Measurements from ENCODE around the gene LEPR.
"Not testable (repeated sequence)": the region's sequence is repeated elsewhere in the genome, so short reads cannot be mapped to it uniquely, and the experiment has no call there.

LEPR gene

DNA sequence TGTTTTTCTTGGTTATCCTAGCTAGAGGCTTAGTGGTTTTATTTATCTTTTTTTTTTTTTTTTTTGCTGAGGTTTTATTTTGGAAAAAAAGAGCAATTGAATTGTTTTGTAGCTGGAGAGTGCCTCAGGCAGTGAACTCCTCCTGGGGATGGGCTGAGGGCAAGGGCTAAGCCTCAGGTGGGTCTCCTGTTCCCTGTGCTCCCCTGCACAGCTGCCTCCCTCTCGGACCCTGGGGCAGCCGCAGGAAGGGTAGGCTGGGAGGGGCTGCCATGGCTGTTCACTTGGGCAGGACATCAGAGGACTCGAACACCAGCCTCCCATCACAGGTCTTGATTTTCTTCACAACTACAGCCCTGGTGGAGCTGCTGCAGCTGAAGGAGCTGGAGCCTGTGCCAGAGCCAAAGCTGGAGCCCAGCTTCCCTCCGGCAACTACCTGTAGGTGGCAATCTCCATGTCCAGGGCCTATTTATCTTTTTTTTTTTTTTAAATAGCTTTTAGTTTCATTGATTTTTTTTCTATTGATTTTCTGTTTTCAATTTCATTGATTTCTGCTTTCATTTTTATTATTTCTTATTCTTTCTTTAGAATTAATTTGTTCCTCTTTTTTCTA lies 28.9 kb downstream of the LEPR start:
- Histone ChIP-seq H3K9ac (ENCODE audit: low read depth in 1 of 2, low read length in 2 of 2) (no peak overlapping the region), H3K27me3 (ENCODE audit: control insufficient read depth in 1 of 2, insufficient read depth in 2 of 2, low read length in 2 of 2) (no peaks in the 10 kb centered on the region), H3K36me3 (ENCODE audit: control insufficient read depth in 1 of 2, insufficient read depth in 2 of 2, low read length in 2 of 2) (no peaks in the 10 kb centered on the region), H3K27ac (ENCODE audit: low read depth, low read length) (no peak overlapping the region), H3K9me3 (ENCODE audit: control insufficient read depth in 1 of 2, low read length in 2 of 2) (no peaks in the 10 kb centered on the region), H3K4me3 (ENCODE audit: low read depth in 1 of 2, low read length in 2 of 2) (no peak overlapping the region), H3K4me1 (ENCODE audit: control insufficient read depth in 1 of 2, insufficient read depth in 2 of 2, low read length in 2 of 2) (no peaks in the 10 kb centered on the region)

DNA sequence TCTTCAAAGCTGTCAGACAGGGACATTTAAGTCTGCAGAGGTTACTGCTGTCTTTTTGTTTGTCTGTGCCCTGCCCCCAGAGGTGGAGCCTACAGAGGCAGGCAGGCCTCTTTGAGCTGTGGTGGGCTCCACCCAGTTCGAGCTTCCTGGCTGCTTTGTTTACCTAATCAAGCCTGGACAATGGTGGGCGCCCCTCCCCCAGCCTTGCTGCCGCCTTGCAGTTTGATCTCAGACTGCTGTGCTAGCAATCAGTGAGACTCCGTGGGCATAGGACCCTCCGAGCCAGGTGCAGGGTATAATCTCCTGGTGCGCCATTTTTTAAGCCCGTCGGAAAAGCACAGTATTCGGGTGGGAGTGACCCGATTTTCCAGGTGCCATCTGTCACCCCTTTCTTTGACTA lies 35.2 kb downstream of the LEPR start:
- H3K27ac ChIP-seq (ENCODE audit: low read depth, low read length); H3K9me3 ChIP-seq (ENCODE audit: control insufficient read depth in 1 of 2, low read length in 2 of 2); H3K36me3 ChIP-seq (ENCODE audit: control insufficient read depth in 1 of 2, insufficient read depth in 2 of 2, low read length in 2 of 2); H3K27me3 ChIP-seq (ENCODE audit: control insufficient read depth in 1 of 2, insufficient read depth in 2 of 2, low read length in 2 of 2); H3K4me1 ChIP-seq (ENCODE audit: control insufficient read depth in 1 of 2, insufficient read depth in 2 of 2, low read length in 2 of 2); H3K9ac ChIP-seq (ENCODE audit: low read depth in 1 of 2, low read length in 2 of 2); H3K4me3 ChIP-seq (ENCODE audit: low read depth in 1 of 2, low read length in 2 of 2): not testable (repeated sequence)

DNA sequence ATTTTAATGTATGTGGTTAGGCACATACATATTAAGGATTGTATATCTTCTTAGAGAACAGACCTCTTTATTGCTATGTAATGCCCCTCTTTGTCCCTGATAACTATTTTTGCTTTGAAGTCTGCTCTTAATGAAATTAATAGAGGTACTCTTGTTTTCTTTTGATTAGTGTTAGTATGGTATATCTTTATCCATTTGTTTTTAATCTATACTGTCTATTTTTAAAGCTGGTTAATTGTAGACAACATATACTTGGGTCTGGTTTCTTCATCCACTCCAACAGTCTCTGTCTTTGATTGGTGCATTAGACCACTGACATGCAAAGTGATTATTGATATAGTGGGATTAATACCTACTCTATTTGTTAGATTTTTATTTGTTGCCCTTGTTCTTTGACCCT lies 36.0 kb downstream of the LEPR start:
- Histone ChIP-seq H3K9ac (ENCODE audit: low read depth in 1 of 2, low read length in 2 of 2) (no peak overlapping the region), H3K9me3 (ENCODE audit: control insufficient read depth in 1 of 2, low read length in 2 of 2) (no peaks in the 10 kb centered on the region), H3K4me1 (ENCODE audit: control insufficient read depth in 1 of 2, insufficient read depth in 2 of 2, low read length in 2 of 2) (no peaks in the 10 kb centered on the region), H3K27ac (ENCODE audit: low read depth, low read length) (no peak overlapping the region), H3K4me3 (ENCODE audit: low read depth in 1 of 2, low read length in 2 of 2) (no peak overlapping the region), H3K36me3 (ENCODE audit: control insufficient read depth in 1 of 2, insufficient read depth in 2 of 2, low read length in 2 of 2) (no peaks in the 10 kb centered on the region), H3K27me3 (ENCODE audit: control insufficient read depth in 1 of 2, insufficient read depth in 2 of 2, low read length in 2 of 2) (no peaks in the 10 kb centered on the region)

DNA sequence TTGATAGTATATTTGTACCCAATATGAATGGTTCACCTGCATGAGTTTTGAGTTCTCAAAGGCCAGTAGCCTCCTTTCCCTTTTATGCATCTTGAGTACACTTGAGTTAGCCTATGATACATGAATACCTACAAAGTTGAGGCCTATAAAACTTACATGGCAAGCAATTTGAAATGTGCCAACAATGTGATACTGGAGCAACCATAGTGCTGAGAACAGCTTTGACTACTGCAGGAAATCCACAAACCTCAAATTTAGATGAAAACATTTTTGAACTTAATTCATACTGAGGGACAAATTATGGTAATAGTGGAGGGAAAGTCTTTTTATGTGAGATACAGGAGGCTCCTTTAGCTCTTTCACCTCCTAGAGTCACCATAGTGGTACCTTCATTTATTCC lies 37.4 kb downstream of the LEPR start:
- Histone ChIP-seq H3K9ac (ENCODE audit: low read depth in 1 of 2, low read length in 2 of 2) (no peak overlapping the region), H3K27ac (ENCODE audit: low read depth, low read length) (no peak overlapping the region), H3K36me3 (ENCODE audit: control insufficient read depth in 1 of 2, insufficient read depth in 2 of 2, low read length in 2 of 2) (no peaks in the 10 kb centered on the region), H3K9me3 (ENCODE audit: control insufficient read depth in 1 of 2, low read length in 2 of 2) (no peaks in the 10 kb centered on the region), H3K4me3 (ENCODE audit: low read depth in 1 of 2, low read length in 2 of 2) (no peak overlapping the region), H3K27me3 (ENCODE audit: control insufficient read depth in 1 of 2, insufficient read depth in 2 of 2, low read length in 2 of 2) (no peaks in the 10 kb centered on the region), H3K4me1 (ENCODE audit: control insufficient read depth in 1 of 2, insufficient read depth in 2 of 2, low read length in 2 of 2) (no peaks in the 10 kb centered on the region)

DNA sequence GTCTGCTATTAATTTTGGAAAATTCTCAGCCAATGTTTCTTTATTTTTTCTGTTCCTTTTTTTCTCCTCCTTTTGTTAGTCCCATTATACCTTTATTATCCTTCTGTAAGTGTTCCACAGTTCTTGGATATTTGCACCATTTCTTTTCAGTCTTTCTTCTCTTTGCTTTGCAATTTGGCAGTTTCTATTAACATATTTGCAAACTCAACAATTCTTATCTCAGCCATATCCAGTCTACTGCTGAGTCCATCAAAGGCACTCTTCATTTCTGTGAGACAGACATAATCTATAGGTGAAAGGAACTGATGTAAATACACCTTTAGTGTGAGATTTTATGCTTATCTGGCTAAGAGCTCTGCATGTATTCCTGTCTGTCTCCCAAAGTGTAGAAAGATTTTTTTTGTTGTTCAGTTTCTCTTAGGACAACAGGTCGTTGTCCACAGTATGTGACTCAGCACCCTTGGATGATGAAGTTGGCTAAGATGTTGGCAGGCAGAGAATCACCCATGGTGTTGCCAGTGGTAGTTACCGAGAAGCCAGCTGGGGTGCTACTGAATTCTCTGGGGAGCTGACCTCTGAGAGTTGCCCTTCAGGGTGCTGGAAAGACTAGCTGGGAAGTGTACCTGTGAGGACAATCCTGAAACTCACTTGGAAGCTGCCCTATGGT lies 38.4 kb downstream of the LEPR start:
- Histone ChIP-seq H3K9ac (ENCODE audit: low read depth in 1 of 2, low read length in 2 of 2) (no peak overlapping the region), H3K4me1 (ENCODE audit: control insufficient read depth in 1 of 2, insufficient read depth in 2 of 2, low read length in 2 of 2) (no peaks in the 10 kb centered on the region), H3K27ac (ENCODE audit: low read depth, low read length) (no peak overlapping the region)

DNA sequence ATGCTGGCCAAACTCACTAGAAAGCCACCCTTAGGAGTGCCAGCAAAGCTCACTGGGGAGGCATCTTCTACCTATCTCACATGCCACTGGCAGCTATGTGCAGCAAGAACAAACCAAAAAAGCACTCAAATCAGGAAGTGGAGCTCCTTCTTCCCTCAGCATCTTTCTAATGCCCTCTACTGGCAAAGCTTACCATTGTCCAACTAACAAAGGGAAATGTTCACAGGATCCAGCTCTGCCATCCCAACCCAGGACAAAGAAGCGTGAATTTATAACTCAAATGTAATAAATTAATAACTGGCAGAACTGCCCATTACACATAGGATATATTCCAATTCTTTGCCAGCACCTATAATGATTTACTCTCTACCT lies 38.9 kb downstream of the LEPR start:
- no peak overlapping the region for H3K4me3 ChIP-seq (ENCODE audit: low read depth in 1 of 2, low read length in 2 of 2)
- no peaks in the 10 kb centered on the region for H3K27me3 ChIP-seq (ENCODE audit: control insufficient read depth in 1 of 2, insufficient read depth in 2 of 2, low read length in 2 of 2)
- no peak overlapping the region for H3K9ac ChIP-seq (ENCODE audit: low read depth in 1 of 2, low read length in 2 of 2)
- no peaks in the 10 kb centered on the region for H3K4me1 ChIP-seq (ENCODE audit: control insufficient read depth in 1 of 2, insufficient read depth in 2 of 2, low read length in 2 of 2)
- no peaks in the 10 kb centered on the region for H3K9me3 ChIP-seq (ENCODE audit: control insufficient read depth in 1 of 2, low read length in 2 of 2)
- H3K27ac ChIP-seq (ENCODE audit: low read depth, low read length) = no peak overlapping the region
- H3K36me3 ChIP-seq (ENCODE audit: control insufficient read depth in 1 of 2, insufficient read depth in 2 of 2, low read length in 2 of 2) = no peaks in the 10 kb centered on the region

More for the DNA sequence above, 38.4 kb downstream of the LEPR start:
- H3K36me3 ChIP-seq (ENCODE audit: control insufficient read depth in 1 of 2, insufficient read depth in 2 of 2, low read length in 2 of 2) = no peaks in the 10 kb centered on the region
- H3K9me3 ChIP-seq (ENCODE audit: control insufficient read depth in 1 of 2, low read length in 2 of 2) = no peaks in the 10 kb centered on the region
- no peaks in the 10 kb centered on the region for H3K27me3 ChIP-seq (ENCODE audit: control insufficient read depth in 1 of 2, insufficient read depth in 2 of 2, low read length in 2 of 2)
- no peak overlapping the region for H3K4me3 ChIP-seq (ENCODE audit: low read depth in 1 of 2, low read length in 2 of 2)

DNA sequence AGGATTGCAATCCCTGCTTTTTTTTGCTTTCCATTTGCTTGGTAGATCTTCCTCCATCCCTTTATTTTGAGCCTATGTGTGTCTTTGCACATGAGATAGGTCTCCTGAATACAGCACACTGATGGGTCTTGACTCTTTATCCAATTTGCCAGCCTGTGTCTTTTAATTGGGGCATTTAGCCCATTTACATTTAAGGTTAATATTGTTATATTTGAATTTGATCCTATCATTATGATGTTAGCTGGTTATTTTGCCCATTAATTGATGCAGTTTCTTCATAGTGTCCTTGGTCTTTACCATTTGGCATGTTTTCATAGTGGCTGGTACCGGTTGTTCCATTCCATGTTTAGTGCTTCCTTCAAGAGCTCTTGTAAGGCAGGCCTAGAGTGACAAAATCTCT lies 45.4 kb downstream of the LEPR start:
- not testable (repeated sequence) for H3K9me3 ChIP-seq (ENCODE audit: control insufficient read depth in 1 of 2, low read length in 2 of 2); H3K9ac ChIP-seq (ENCODE audit: low read depth in 1 of 2, low read length in 2 of 2); H3K4me3 ChIP-seq (ENCODE audit: low read depth in 1 of 2, low read length in 2 of 2); H3K27ac ChIP-seq (ENCODE audit: low read depth, low read length); H3K27me3 ChIP-seq (ENCODE audit: control insufficient read depth in 1 of 2, insufficient read depth in 2 of 2, low read length in 2 of 2); H3K36me3 ChIP-seq (ENCODE audit: control insufficient read depth in 1 of 2, insufficient read depth in 2 of 2, low read length in 2 of 2); H3K4me1 ChIP-seq (ENCODE audit: control insufficient read depth in 1 of 2, insufficient read depth in 2 of 2, low read length in 2 of 2)

DNA sequence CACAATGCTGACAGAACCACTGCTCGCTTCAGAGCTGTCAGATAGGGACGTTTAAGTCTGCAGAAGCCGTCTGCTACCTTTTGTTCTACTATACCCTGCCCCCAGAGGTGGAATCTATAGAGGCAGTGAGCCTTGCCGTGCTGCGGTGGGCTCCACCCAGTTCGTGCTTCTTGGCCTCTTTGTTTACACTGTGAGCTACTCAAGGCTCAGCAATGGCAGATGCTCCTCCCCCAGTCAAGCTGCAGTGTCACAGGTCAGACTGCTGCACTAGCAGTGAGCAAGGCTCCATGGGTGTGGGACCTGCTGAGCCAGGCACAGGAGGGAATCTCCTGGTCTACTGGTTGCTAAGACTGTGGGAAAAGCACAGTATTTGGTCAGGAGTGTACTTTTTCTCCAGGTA lies 47.1 kb downstream of the LEPR start:
- Histone ChIP-seq H3K9ac (ENCODE audit: low read depth in 1 of 2, low read length in 2 of 2) (no peak overlapping the region), H3K4me3 (ENCODE audit: low read depth in 1 of 2, low read length in 2 of 2) (no peak overlapping the region), H3K36me3 (ENCODE audit: control insufficient read depth in 1 of 2, insufficient read depth in 2 of 2, low read length in 2 of 2) (no peaks in the 10 kb centered on the region), H3K9me3 (ENCODE audit: control insufficient read depth in 1 of 2, low read length in 2 of 2) (no peaks in the 10 kb centered on the region), H3K27me3 (ENCODE audit: control insufficient read depth in 1 of 2, insufficient read depth in 2 of 2, low read length in 2 of 2) (no peaks in the 10 kb centered on the region), H3K4me1 (ENCODE audit: control insufficient read depth in 1 of 2, insufficient read depth in 2 of 2, low read length in 2 of 2) (peaks cover 0 to 6% of the 10 kb centered on the region in 2 donors), H3K27ac (ENCODE audit: low read depth, low read length) (no peak overlapping the region)

DNA sequence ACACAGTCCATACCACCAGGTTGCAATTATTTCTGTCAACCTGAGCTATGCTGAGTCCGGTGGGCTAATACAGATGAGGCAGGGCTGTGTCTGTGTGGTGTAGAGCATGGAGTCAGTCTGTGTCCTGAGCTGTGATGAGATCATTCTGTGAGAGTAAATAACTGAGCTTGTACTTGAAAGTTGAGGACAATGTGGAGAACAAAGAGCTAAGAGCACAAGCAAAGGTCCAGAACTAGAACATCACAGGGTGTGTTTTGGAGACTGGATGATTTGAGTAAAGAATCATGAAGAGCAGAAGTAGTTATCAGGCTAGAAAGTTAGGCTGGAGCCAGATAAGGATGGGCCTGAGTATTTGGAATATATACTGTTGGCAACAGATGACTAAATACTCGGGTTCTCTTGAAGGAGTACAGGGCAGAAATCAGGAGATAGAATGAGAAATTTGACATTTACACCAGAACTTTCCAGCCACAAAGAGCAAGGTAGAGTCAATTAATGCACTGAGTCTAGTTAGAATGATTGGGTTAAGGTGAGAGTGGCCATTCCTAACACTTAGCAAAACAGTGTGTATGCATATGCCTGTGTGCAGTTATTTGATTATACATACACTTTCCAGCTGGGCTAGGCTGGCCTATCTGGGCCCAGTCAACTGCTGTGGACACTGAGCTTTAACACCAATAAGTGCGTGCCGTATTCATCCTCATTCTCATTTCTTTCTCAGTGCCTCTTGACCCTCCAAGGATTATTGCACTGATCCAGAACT lies 48.8 kb downstream of the LEPR start:
- no peaks in the 10 kb centered on the region for H3K27me3 ChIP-seq (ENCODE audit: control insufficient read depth in 1 of 2, insufficient read depth in 2 of 2, low read length in 2 of 2)
- no peak overlapping the region for H3K4me3 ChIP-seq (ENCODE audit: low read depth in 1 of 2, low read length in 2 of 2)
- H3K4me1 ChIP-seq (ENCODE audit: control insufficient read depth in 1 of 2, insufficient read depth in 2 of 2, low read length in 2 of 2) = peaks cover 0 to 6% of the 10 kb centered on the region in 2 donors
- no peak overlapping the region for H3K9ac ChIP-seq (ENCODE audit: low read depth in 1 of 2, low read length in 2 of 2)
- no peaks in the 10 kb centered on the region for H3K36me3 ChIP-seq (ENCODE audit: control insufficient read depth in 1 of 2, insufficient read depth in 2 of 2, low read length in 2 of 2)
- no peaks in the 10 kb centered on the region for H3K9me3 ChIP-seq (ENCODE audit: control insufficient read depth in 1 of 2, low read length in 2 of 2)
- H3K27ac ChIP-seq (ENCODE audit: low read depth, low read length) = no peak overlapping the region

DNA sequence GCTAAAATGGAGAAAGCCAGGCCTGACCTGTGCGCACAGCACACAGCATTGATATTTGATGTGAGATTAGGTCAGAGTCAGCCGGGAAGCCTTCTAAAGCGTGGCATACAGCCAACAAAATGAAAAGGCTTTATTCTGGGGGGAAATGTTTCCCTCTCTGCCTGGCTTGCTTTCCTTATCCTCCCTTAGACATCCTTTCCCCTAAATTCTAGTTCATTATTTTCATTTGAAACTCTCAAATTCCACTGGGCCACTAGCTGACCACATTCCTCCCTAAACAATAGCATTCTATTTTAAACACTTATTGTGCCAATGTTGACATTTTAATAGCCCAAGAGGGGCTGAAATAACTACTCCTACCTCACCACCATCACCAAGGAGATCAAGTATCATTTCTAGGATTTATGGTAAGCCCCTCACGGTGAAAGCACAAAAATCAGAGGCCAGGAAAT lies 49.4 kb downstream of the LEPR start:
- H3K27ac ChIP-seq (ENCODE audit: low read depth, low read length) = no peak overlapping the region
- no peaks in the 10 kb centered on the region for H3K36me3 ChIP-seq (ENCODE audit: control insufficient read depth in 1 of 2, insufficient read depth in 2 of 2, low read length in 2 of 2)
- no peaks in the 10 kb centered on the region for H3K9me3 ChIP-seq (ENCODE audit: control insufficient read depth in 1 of 2, low read length in 2 of 2)
- no peaks in the 10 kb centered on the region for H3K27me3 ChIP-seq (ENCODE audit: control insufficient read depth in 1 of 2, insufficient read depth in 2 of 2, low read length in 2 of 2)
- no peak overlapping the region for H3K9ac ChIP-seq (ENCODE audit: low read depth in 1 of 2, low read length in 2 of 2)
- no peak overlapping the region for H3K4me3 ChIP-seq (ENCODE audit: low read depth in 1 of 2, low read length in 2 of 2)
- peaks cover 0 to 6% of the 10 kb centered on the region in 2 donors for H3K4me1 ChIP-seq (ENCODE audit: control insufficient read depth in 1 of 2, insufficient read depth in 2 of 2, low read length in 2 of 2)
